DMS114 treated with DMSO at 0.1 percent for 48 hours (cell line): Measurements from ENCODE around the gene ZBTB7C.

Experiments used
- DNase-seq: peaks from one replicate; lab custom pipeline; 2025; ENCODE audit not compliant: unreplicated experiment; lab: John Stamatoyannopoulos, UW

ZBTB7C gene

GRCh38 chr18:48355276-48356115 lies 53.7 kb downstream of the ZBTB7C start:
- DNase-seq = no peak

GRCh38 chr18:48354746-48355260 lies 54.4 kb downstream of the ZBTB7C start:
- DNase-seq = no peak

- no peak for DNase-seq
These were observed 57.0 kb downstream of the ZBTB7C start for GRCh38 chr18:48352051-48352755.

GRCh38 chr18:48351216-48352050 lies 57.8 kb downstream of the ZBTB7C start:
- DNase-seq = no peak

GRCh38 chr18:48348739-48349138 lies 60.4 kb downstream of the ZBTB7C start:
- DNase-seq = no peak

GRCh38 chr18:48347756-48348326 lies 61.3 kb downstream of the ZBTB7C start:
- no peak for DNase-seq

GRCh38 chr18:48345596-48345995 lies 63.6 kb downstream of the ZBTB7C start:
- DNase-seq = no peak

GRCh38 chr18:48342581-48342980 lies 66.6 kb downstream of the ZBTB7C start:
- DNase-seq = no peak

GRCh38 chr18:48342125-48342524 lies 67.1 kb downstream of the ZBTB7C start:
- DNase-seq = no peak

GRCh38 chr18:48340560-48340959 lies 68.6 kb downstream of the ZBTB7C start:
- DNase-seq = no peak

GRCh38 chr18:48339692-48340091 lies 69.5 kb downstream of the ZBTB7C start:
- DNase-seq = no peak

GRCh38 chr18:48338915-48339314 lies 70.3 kb downstream of the ZBTB7C start:
- DNase-seq = no peak

- no peak for DNase-seq
These were observed 72.1 kb downstream of the ZBTB7C start for GRCh38 chr18:48337053-48337452.

GRCh38 chr18:48336332-48336731 lies 72.9 kb downstream of the ZBTB7C start:
- no peak for DNase-seq

- no peak for DNase-seq
These were observed 73.4 kb downstream of the ZBTB7C start for GRCh38 chr18:48335829-48336228.

GRCh38 chr18:48334845-48335244 lies 74.3 kb downstream of the ZBTB7C start:
- DNase-seq = no peak

GRCh38 chr18:48333563-48333962 lies 75.6 kb downstream of the ZBTB7C start:
- no peak for DNase-seq

GRCh38 chr18:48330016-48330991 lies 78.9 kb downstream of the ZBTB7C start:
- no peak for DNase-seq

GRCh38 chr18:48328473-48329210 lies 80.5 kb downstream of the ZBTB7C start:
- no peak for DNase-seq
